ENCODE data around the gene CCP110.
A peak's percentile ranks its signal among the peaks of the same experiment; 100 is the strongest.

Gene CCP110

GRCh38 chr16:19555186-19555937, 31.6 kb downstream of the CCP110 start, which contains the start of gene VPS35L:
TSS of gene VPS35L (plus strand) at chr16:19555703. CDS start at chr16:19555730, 27 bp downstream.
- peak; percentile 97 for DNase-seq

GRCh38 chr16:19555938-19556771, 32.4 kb downstream of the CCP110 start:
- peak; percentile 38 for DNase-seq

GRCh38 chr16:19559242-19559910, 35.6 kb downstream of the CCP110 start:
- peak; percentile 25 for DNase-seq

GRCh38 chr16:19560078-19560477, 36.3 kb downstream of the CCP110 start:
- DNase-seq, result no peak

GRCh38 chr16:19563377-19563776, 39.6 kb downstream of the CCP110 start:
- DNase-seq, result no peak

GRCh38 chr16:19566362-19566761, 42.6 kb downstream of the CCP110 start:
- DNase-seq, result no peak

GRCh38 chr16:19567560-19567959, 43.8 kb downstream of the CCP110 start:
- no peak for DNase-seq

GRCh38 chr16:19573997-19574396, 50.3 kb downstream of the CCP110 start:
- DNase-seq, result no peak

- DNase-seq, result no peak
Observed at GRCh38 chr16:19574615-19575014, 50.9 kb downstream of the CCP110 start.

- no peak for DNase-seq
Observed at GRCh38 chr16:19578378-19578971, 54.7 kb downstream of the CCP110 start.

- no peak for DNase-seq
Observed at GRCh38 chr16:19582050-19582831, 58.5 kb downstream of the CCP110 start.

GRCh38 chr16:19583665-19584300, 60.0 kb downstream of the CCP110 start:
- peak; percentile 30 for DNase-seq

- DNase-seq, result no peak
Observed at GRCh38 chr16:19588661-19589060, 64.9 kb downstream of the CCP110 start.

GRCh38 chr16:19589106-19589505, 65.4 kb downstream of the CCP110 start:
- no peak for DNase-seq

GRCh38 chr16:19589771-19590302, 66.1 kb downstream of the CCP110 start:
- DNase-seq, result no peak

GRCh38 chr16:19595043-19595767, 71.5 kb downstream of the CCP110 start:
- no peak for DNase-seq

GRCh38 chr16:19598805-19599510, 75.2 kb downstream of the CCP110 start:
- no peak for DNase-seq

GRCh38 chr16:19599968-19600716, 76.4 kb downstream of the CCP110 start:
- DNase-seq, result no peak
